Hematopoietic multipotent progenitor cell treated with erythropoietin and hydrocortisone succinate and interleukin-3 and kit ligand, for 4 days (in vitro differentiated cells): ENCODE data around the gene TMEM131.
"Not testable (repeated sequence)": the region's sequence is repeated elsewhere in the genome, so short reads cannot be mapped to it uniquely, and the experiment has no call there.

Experiments used
- DNase-seq: peaks from one replicate; pipeline ENCODE4 v3.0.0-alpha.2; 2015

The TMEM131 gene

GRCh38 chr2:97991081-97991856 lies 4.5 kb downstream of the TMEM131 start:
- DNase-seq = peak; percentile 42

- no peak for DNase-seq
These were observed 7.0 kb downstream of the TMEM131 start for GRCh38 chr2:97988722-97989121.

- DNase-seq = no peak
These were observed 9.8 kb downstream of the TMEM131 start for GRCh38 chr2:97985998-97986397.

- peak; percentile 56 for DNase-seq
These were observed 12.1 kb downstream of the TMEM131 start for GRCh38 chr2:97983698-97984097.

- DNase-seq = no peak
These were observed 12.6 kb downstream of the TMEM131 start for GRCh38 chr2:97983134-97983533.

GRCh38 chr2:97982621-97983020 lies 13.1 kb downstream of the TMEM131 start:
- no peak for DNase-seq

- DNase-seq = no peak
These were observed 13.8 kb downstream of the TMEM131 start for GRCh38 chr2:97981961-97982360.

DNA sequence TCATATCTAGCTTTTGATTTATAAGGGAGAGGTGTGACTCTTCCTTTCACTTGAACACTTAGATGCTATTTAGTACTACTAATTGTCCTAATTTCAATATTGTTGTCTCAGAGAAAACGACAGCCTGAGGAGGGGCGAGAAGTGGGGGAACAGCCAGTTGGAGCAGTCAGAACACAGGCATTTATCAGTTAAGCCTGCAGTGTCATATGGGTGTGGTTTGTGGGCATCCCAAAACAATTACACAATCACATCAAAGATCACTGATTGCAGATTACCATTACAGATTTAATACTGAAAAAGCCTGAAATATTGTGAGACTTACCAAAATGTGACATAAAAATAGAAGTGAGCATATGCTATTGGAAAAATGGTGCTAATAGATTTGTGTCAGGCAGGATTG lies 15.8 kb downstream of the TMEM131 start:
- DNase-seq = peak; percentile 68

GRCh38 chr2:97974471-97974870 lies 21.3 kb downstream of the TMEM131 start:
- DNase-seq = no peak

DNA sequence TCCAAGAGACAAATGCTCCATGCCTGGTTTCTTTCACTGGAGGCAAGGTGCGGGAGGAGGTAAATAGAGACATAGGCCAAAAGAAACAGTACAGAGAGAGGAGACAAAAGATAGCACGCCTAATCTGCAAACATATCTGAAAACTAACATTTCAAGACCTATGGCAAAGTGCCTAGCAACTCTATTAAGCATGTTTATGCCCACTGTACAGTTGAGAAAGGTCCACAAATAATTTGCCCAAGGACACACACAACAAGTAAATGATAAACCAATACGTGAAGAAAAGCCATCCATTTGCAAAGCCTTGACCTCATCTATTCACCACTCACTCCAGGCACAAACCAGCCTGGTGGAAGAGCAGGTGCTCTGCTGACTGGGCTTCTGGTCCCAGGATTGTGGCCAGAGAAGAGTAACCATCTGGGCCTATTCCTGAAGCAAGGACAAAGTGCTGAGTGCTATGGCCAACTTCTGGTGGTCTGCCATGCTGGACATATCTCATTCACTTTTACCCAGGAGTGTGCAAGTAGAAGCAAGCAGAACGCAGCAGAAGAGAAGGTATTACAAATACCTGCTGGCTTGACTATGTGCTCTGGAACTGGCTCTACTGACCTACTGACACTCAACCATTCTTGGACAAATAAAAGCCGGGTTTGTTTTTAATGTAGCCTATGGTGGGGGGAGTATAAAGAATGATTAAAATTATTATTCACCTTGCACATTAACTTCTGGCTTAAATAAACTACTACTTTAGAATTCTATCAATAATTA lies 25.3 kb downstream of the TMEM131 start:
- no peak for DNase-seq

DNA sequence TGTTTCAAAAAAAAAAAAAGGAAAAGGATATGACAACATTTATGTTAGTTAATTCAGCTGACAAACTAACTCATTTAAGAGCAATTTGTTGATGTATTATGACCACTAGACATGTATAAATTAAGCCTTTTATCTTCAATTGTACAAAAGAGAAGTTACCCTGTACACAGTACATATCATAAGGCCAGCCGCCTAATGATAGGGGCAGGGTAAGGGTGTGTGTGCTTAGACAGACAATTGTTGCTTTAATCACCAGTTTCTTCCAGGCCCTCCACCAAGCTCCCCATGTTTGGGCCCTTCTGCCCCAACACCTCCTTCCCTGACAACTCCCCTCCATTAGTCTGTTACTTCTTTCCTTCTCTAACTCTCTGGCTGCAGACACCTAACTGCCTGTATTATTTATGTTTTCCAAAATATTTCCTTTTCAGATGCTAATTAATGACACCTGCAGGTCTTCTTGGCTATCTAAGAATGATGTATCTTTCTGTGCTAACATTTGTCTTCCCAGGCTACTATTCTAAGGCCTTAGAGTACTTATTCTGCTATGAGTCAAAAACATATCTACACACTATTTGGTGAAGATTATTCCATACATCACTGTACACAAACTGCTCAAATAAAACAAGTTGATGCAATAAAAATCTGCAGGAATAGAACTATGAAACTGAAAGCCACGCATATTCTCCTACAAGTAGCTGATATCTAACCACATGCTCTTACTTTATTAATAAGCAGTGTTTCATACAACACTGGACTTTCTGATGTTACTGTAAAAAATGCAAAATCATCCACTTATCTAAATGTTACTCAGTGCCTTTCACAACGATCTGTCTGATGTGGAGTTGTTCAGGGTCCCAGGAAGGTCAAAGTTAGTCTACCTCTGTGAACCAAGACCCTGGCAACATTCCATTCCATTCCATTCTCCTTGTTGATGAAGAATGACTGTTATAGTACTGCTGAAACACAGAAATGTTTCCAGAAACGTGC lies 26.4 kb downstream of the TMEM131 start:
- peak; percentile 66 for DNase-seq

DNA sequence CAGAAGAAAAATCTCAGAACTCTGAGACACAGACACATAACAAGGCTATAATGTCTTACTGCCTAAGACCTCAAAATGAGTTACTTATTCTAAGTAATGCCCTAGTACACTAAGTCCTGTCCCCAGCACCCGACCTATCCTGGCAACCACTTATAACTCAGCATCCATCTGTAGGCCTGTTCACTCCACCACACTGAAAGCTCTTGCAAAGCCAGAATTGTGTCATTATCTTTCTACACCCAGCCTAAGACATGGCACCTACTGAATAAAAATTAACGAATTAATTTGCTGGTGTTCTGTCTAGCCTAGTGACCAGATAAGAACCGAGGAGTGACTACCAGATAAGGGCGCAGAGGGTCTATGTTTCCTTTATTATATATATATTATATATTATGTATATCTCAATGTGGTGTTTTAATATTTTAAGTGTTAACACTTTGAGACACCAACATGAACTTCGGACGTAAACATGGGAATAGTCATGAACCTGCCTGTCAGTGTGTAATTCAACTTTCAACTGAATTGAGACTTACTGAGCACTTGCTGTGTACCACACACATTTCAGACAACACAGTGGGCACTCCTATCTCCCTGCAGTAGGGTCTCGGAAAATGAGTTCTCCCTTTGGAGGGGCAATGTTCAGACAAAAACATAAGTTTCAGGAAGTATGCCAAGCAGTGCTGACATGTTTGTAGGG lies 27.7 kb downstream of the TMEM131 start:
- DNase-seq = peak; percentile 85

- DNase-seq = peak; percentile 27
These were observed 28.5 kb downstream of the TMEM131 start for GRCh38 chr2:97967216-97967592.

GRCh38 chr2:97966545-97967215 lies 29.1 kb downstream of the TMEM131 start:
- no peak for DNase-seq

- no peak for DNase-seq
These were observed 30.6 kb downstream of the TMEM131 start for GRCh38 chr2:97965116-97965515.

- no peak for DNase-seq
These were observed 31.9 kb downstream of the TMEM131 start for GRCh38 chr2:97963880-97964279.

GRCh38 chr2:97963079-97963406 lies 32.7 kb downstream of the TMEM131 start:
- no peak for DNase-seq

DNA sequence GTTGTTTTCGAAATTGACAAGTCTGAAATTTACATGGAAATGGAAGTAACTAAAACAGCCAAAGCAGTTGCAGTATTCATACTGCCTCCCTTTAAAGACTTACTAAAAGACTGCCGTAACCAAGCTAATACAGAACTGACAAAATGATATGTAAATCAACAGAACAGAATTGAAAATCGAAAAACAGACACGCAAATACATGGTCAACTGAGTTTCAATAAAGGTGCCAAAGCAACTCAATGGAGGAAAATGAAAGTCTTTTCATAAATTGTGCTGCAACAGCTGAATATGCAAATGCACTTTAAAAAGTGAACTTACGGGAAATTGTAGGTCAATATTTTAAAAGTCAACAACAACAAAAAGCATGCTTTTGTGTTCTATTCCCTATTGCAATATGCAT lies 34.2 kb downstream of the TMEM131 start:
- no peak for DNase-seq

GRCh38 chr2:97958184-97958583 lies 37.6 kb downstream of the TMEM131 start:
- DNase-seq = no peak

DNA sequence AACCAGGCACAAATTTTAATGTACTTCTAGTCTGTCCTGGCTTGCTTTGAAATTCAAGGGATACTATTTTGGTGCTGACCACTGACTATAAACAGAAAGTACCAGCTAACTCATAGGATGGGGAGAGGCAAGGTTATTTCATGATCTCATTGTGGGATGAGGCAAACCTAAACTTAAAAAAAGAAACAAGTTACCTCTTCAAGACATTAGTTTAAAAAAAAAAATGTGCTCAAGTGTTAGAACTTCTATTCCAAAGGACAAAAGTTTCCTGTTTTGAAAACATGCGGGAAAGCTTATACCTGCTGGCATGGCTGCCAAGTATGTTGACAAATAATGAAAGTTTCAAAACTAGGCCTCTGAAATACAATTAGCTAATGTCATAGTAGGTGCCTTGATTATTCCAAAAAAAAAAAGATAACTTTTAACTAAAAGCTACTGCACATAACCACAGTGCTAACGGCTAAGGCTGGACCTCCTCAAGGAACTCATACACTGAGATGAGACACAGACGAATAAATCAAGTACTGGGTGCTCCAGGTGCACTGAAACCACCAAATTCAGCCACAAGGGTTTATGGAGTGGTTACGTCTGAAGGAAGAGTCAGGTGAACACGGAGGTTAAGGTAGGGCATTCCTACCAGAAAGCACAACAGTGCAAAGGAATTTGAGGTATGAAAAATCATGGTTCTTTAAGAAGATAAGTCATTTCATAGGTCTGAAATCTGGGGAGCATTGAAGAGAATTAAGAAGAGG lies 38.1 kb downstream of the TMEM131 start:
- no peak for DNase-seq

DNA sequence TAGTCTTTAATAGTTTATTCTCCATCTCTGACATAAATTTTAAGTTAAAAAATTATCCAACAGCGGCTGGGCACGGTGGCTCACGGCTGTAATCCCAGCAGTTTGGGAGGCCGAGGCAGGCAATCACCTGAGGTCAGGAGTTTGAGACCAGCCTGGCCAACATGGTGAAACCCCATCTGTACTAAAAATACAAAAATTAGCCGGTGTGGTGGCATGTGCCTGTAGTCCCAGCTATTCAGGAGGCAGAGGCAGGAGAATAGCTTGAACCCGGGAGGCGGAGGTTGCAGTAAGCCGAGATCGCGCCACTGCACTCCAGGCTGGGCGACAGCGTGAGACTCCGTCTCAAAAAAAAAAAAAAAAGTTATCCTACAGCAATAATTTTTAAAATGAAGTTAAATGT lies 39.0 kb downstream of the TMEM131 start:
- DNase-seq = not testable (repeated sequence)
